Osteocyte (in vitro differentiated cells): ENCODE data around the gene EML5. TPM values are rescaled to one million over a fixed set of nuclear protein-coding genes. Genes with fewer than 3 reads are reported as not detected.

Source experiments
- DNase-seq: peaks from one replicate; pipeline ENCODE4 v3.0.0; 2021; ENCODE audit warnings: mixed read lengths; ENCODE audit not compliant: unreplicated experiment; ENCODE audit errors: extremely low spot score
- H3K27ac Mint-ChIP-seq: one replicate; pipeline ENCODE4 v1.8.0; 2021; ENCODE audit warnings: mild to moderate bottlenecking, mixed read lengths; ENCODE audit not compliant: unreplicated experiment
- H3K27me3 Mint-ChIP-seq: one replicate; pipeline ENCODE4 v1.8.0; 2021; ENCODE audit warnings: mixed read lengths; ENCODE audit not compliant: unreplicated experiment
- H3K36me3 Mint-ChIP-seq: one replicate; pipeline ENCODE4 v1.8.0; 2021; ENCODE audit warnings: mixed read lengths; ENCODE audit not compliant: unreplicated experiment
- H3K4me1 Mint-ChIP-seq: one replicate; pipeline ENCODE4 v1.8.0; 2021; ENCODE audit warnings: mixed read lengths; ENCODE audit not compliant: unreplicated experiment
- H3K4me3 Mint-ChIP-seq: one replicate; pipeline ENCODE4 v1.8.0; 2021; ENCODE audit warnings: mild to moderate bottlenecking, moderate library complexity, mixed read lengths; ENCODE audit not compliant: unreplicated experiment
- H3K9me3 Mint-ChIP-seq: one replicate; pipeline ENCODE4 v1.8.0; 2021; ENCODE audit warnings: mixed read lengths; ENCODE audit not compliant: unreplicated experiment
- CTCF ChIP-seq: fragments of 200-600 bp; sonication (generic); IDR thresholded peaks from 2 replicates; pipeline ENCODE4 v1.5.0; 2021; ENCODE audit warnings: antibody characterized with exemption, mild to moderate bottlenecking, moderate library complexity
- total RNA-seq: library from RNA; stranded (reverse); gene quantifications from 2 replicates; pipeline ENCODE4 v1.2.1, GENCODE V29; 2021

Gene EML5
- total RNA-seq, 1 donor from 2014 or later: 0.19 TPM

GRCh38 chr14:88597601-88598000 is 195.2 kb downstream of the EML5 start:
- no peaks in the 10 kb centered on the region for H3K9me3 Mint-ChIP-seq
- H3K4me3 Mint-ChIP-seq: no peak overlapping the region
- no peaks in the 10 kb centered on the region for H3K27me3 Mint-ChIP-seq
- H3K4me1 Mint-ChIP-seq: no peaks in the 10 kb centered on the region
- DNase-seq: no peak
- H3K36me3 Mint-ChIP-seq: peaks cover 63% of the 10 kb centered on the region
- TF ChIP-seq CTCF: no peak
- no peak overlapping the region for H3K27ac Mint-ChIP-seq

GRCh38 chr14:88597038-88597437 is 195.7 kb downstream of the EML5 start:
- no peaks in the 10 kb centered on the region for H3K27me3 Mint-ChIP-seq
- H3K4me1 Mint-ChIP-seq: peaks cover 1% of the 10 kb centered on the region
- H3K4me3 Mint-ChIP-seq: no peak overlapping the region
- no peaks in the 10 kb centered on the region for H3K9me3 Mint-ChIP-seq
- peaks cover 57% of the 10 kb centered on the region for H3K36me3 Mint-ChIP-seq
- no peak for TF ChIP-seq CTCF
- H3K27ac Mint-ChIP-seq: no peak overlapping the region
- no peak for DNase-seq

GRCh38 chr14:88592031-88592430 is 200.7 kb downstream of the EML5 start:
- Mint-ChIP-seq H3K27me3 (no peaks in the 10 kb centered on the region), H3K27ac (peak overlapping the region; percentile 48), H3K4me1 (peaks cover 6% of the 10 kb centered on the region), H3K4me3 (no peak overlapping the region), H3K9me3 (no peaks in the 10 kb centered on the region), H3K36me3 (peaks cover 46% of the 10 kb centered on the region)
- no peak for TF ChIP-seq CTCF
- DNase-seq: no peak

DNA sequence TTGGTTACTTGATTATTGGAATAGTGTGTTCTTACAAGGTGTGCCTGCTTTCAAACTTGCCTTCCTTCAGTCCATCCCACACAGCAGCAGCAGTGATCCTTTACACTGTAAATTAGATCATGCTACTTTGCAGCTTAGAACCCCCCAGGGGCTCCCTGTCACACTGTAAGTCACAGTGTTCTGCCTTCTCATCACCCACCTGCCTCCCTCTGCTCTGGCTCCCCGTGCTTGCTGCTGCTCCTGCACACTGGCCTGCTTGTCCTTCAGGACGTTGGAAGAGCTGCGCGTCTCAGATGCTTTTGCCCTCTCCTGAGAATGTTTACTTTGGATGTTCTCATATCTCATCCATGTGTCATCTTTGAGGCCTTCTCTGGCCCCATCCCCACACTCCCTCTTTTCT is 202.6 kb downstream of the EML5 start:
- DNase-seq: no peak
- Mint-ChIP-seq H3K27ac (peak overlapping the region; percentile 21), H3K27me3 (no peaks in the 10 kb centered on the region), H3K4me3 (no peak overlapping the region), H3K4me1 (peaks cover 6% of the 10 kb centered on the region), H3K36me3 (peaks cover 45% of the 10 kb centered on the region), H3K9me3 (no peaks in the 10 kb centered on the region)
- TF ChIP-seq CTCF: no peak

- DNase-seq: no peak
- Mint-ChIP-seq H3K4me3 (no peak overlapping the region), H3K9me3 (no peaks in the 10 kb centered on the region), H3K36me3 (peaks cover 41% of the 10 kb centered on the region), H3K27ac (no peak overlapping the region), H3K4me1 (peaks cover 6% of the 10 kb centered on the region), H3K27me3 (no peaks in the 10 kb centered on the region)
- no peak for TF ChIP-seq CTCF
Measured at GRCh38 chr14:88588081-88588480, 204.7 kb downstream of the EML5 start.
